ENCODE results near the gene TRIM6. TPM values are rescaled to one million over a fixed set of nuclear protein-coding genes. Genes with fewer than 3 reads are reported as not detected.
A peak's percentile ranks its signal among the peaks of the same experiment; 100 is the strongest.
"Not testable (repeated sequence)": the region's sequence is repeated elsewhere in the genome, so short reads cannot be mapped to it uniquely, and the experiment has no call there.

Gene TRIM6
- 1.7 and 2.9 TPM in 2 replicates for total RNA-seq (2014; rRNA removed)
- 0.72 TPM for polyA plus RNA-seq (2012)

DNA sequence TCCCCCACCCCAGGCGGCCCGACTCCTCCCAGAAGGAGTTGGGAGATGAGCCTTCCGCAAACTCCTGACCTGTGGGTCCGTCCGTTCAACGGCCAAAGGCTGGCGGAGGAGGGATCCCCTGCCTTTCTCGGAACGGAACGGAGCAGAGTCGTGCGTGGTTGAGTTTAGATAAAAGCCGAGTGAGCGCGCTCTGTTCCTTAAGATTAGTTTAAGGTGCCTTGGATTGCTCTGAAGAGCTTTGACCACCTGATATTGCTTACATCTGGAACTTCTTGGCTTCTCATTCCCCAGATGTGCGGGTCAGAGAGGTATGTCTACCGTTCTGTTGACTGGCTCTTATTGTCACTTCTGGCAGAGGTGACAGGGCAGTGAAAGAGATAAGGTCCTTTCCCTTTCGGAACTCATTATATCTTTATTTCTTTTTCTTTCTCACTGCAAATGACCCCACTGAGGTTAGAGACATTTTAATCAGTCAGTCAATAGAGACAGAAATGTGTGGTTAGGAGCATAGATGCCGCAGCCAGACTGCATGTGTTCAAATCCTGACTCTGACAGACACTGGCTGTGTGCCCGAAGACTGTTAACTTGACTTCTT is at the start of gene TRIM6:
TRIM6 (plus strand) TSS at position 31 of the 595 bp plus-strand sequence; CDS start at position 292, 261 bp downstream.
- DNase-seq (ENCODE audit: low read depth), result peak; percentile 24

GRCh38 chr11:5547982-5548381 is 48.5 kb upstream of the TRIM6 start:
- no peak for DNase-seq (ENCODE audit: low read depth)

- DNase-seq (ENCODE audit: low read depth), result no peak
These were observed 48.0 kb upstream of the TRIM6 start, which contains the start of gene OR52H1 for GRCh38 chr11:5548440-5548839. OR52H1 (minus strand) TSS chr11:5548540; CDS start chr11:5545505, 3,035 bp downstream.

DNA sequence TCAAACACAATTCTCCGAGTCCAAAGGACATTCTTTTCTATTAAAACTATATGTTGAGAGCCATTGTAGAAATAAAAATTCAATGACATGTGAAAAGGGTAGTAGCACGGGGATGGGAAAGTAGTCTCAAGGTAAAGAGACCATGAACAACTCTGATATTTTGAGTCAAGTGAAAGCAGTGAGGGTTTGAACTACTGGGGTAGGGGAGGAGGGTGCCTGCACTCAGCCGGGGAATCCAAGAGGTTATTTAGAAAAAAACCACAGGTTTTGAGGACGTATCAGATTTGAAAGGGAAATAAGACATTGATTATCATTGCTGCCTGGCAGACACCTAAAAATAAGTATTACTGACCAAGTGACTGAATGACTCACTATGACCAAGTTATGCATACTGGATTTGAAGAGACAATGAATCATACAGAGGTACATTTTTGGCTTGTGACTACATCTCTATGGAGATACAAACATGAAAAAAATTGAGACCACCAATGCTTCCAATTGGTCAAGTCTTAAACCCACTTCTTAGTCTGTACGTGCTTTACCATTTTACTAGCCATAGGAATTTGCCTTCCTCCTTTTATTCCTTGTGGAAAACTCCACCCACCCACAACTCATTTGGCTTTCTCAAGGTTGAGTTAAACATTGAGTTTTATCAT is 45.9 kb upstream of the TRIM6 start:
- peak; percentile 76 for DNase-seq (ENCODE audit: low read depth)

DNA sequence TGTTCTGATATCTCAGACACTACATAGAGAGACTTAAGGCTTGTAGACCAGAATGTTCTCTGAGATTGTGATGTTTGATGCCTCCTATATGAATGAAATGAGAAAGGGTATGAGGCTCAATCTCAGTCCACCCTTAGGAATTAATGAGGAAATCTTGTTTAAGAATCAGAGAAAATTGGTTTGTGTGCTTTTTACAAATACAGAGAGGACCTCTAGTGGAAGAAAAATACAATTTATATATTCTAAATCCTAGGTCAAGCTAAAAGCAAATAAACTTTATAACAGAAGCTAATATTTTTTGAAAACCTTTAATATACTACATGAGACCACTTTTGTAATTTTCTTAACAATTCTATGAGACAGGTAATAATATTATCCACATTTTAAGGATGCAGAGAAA is 43.1 kb upstream of the TRIM6 start:
- DNase-seq (ENCODE audit: low read depth), result peak; percentile 5

- no peak for DNase-seq (ENCODE audit: low read depth)
These were observed 39.7 kb upstream of the TRIM6 start for GRCh38 chr11:5556596-5557188.

DNA sequence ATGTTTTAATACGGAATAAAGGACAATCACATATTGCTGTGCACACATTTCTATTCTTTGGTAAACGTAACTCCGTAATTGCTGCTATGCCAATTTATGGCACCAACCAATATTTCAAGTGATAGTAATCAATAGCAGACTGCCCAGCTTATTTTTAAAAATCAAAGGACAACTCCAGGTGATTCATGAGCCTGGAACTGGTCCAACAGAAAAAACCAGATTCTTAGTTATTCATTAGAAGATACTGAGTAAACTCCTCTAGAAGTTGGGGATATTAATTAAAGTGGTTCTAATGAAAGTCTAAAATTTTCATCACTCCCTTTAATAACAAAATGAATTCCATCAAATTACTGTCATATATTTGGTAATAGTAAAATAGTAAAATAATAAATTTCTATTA is 38.7 kb upstream of the TRIM6 start:
- DNase-seq (ENCODE audit: low read depth), result no peak

DNA sequence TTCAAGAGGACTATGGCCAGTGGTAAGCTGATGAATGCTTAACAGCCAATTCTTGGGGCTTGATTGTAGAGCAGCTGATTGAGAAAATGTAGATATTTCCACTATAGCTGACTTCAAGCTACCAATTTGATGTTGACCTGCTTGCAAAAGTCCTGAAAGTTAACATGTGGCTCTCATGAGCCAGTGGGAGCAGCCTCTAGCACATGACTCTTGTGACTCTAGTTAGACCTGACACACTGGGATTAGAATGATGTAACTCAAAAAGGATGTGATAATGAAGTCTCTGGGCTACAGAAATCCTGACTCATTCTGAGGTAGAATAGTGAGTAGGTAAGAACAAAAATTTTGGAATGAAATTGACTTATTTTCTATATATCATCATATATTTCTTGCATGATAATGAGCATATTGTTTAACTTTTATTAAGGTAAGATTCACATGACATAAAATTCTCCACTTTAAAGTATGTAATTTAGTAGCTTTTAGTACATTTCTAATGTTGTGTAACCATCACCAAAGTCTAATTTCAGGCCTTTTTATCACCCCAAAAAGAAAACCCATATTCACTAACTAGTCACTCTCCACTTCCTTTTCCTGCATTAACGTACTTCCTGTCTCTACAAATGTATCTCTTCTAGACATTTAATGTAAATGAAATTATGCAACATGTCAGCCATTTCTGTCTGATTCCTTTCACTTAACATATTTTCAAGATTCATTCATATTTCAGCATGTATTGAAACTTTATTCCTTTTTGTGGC is 32.0 kb upstream of the TRIM6 start:
- DNase-seq (ENCODE audit: low read depth), result peak; percentile 2

DNA sequence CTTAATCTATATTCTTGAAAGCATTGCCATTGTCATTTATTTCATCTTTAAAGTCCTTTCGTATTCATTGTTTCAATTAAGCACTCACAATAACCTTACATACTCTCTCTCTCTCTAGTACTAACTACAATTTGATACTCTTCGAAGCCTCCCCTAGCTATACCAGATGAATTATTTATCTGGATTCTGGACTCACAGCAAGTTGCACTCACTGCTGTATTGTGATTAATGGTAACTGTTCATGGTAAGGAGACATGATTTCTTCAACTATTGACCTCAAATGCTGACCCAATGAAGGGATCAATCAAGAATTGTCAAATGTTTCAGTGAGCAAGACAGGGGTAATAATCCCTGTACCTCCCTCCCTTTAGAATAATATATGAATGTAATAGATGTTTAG is 21.8 kb upstream of the TRIM6 start:
- no peak for DNase-seq (ENCODE audit: low read depth)

GRCh38 chr11:5575152-5575551 is 21.3 kb upstream of the TRIM6 start:
- DNase-seq (ENCODE audit: low read depth), result no peak

- no peak for DNase-seq (ENCODE audit: low read depth)
These were observed 19.3 kb upstream of the TRIM6 start for GRCh38 chr11:5577101-5577500.

DNA sequence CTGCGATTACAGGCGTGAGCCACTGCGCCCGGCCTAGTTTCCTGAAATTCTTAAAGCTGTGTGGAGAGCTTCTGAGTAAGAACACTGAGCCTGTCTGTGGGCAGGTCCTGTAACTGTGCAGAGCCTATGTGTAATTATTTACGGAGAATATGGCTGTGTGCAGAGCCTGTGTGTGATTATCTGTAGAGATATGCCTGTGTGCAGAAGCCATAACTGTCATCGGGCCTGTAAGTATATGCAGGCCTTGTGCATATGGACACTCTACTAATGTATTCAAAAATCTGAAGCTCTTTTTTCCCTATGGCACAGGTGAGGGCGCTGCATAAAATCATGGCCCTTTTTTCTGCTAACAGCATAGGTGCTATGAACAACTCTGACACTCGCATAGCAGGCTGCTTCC is 15.9 kb upstream of the TRIM6 start, which contains the start of gene OR52B6:
OR52B6 (plus strand) TSS at position 301 of the 400 bp plus-strand sequence; CDS start at position 301, 0 bp downstream.
- DNase-seq (ENCODE audit: low read depth), result no peak

GRCh38 chr11:5581014-5581413 is 15.4 kb upstream of the TRIM6 start:
- no peak for DNase-seq (ENCODE audit: low read depth)

- DNase-seq (ENCODE audit: low read depth), result not testable (repeated sequence)
These were observed 12.0 kb upstream of the TRIM6 start for GRCh38 chr11:5584458-5584857.

- not testable (repeated sequence) for DNase-seq (ENCODE audit: low read depth)
These were observed 6.5 kb upstream of the TRIM6 start for GRCh38 chr11:5589906-5590305.

DNA sequence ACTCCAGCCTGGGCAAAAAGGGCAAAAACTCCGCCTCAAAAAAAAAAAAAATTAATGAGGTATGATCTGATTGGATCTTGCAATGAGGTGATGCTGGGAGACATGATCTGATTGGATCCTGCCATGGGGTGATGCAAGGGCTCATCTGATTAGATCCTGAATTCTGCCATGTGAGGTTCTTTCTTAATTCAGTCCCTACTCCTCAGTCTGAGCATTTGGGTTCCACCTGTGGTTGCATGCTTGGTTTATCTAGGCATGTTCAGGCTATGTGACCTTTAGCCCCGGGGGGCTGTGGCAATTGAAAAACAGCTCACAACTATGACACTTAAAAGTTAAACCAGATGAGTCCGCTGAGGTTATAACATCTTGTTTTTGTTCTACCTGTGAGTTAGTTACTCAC is 4.8 kb upstream of the TRIM6 start:
- no peak for DNase-seq (ENCODE audit: low read depth)

DNA sequence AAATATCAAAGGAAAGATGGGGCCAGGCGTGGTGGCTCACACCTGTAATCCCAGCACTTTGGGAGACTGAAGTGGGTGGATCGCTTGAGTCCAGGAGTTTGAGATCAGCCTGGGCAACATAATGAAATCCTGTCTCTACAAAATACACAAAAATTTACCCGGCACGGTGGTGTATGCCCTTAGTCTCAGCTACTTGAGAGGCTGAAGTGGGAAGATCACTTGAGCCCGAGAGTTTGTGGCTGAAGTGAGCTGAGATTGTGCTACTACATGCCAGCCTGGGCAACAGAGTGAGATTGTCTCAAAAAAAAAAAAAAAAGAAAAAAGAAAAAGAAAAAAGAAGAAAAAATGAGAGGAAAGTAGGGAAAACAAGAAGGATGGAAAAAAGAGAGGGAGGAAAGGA is 3.8 kb upstream of the TRIM6 start:
- no peak for DNase-seq (ENCODE audit: low read depth)

DNA sequence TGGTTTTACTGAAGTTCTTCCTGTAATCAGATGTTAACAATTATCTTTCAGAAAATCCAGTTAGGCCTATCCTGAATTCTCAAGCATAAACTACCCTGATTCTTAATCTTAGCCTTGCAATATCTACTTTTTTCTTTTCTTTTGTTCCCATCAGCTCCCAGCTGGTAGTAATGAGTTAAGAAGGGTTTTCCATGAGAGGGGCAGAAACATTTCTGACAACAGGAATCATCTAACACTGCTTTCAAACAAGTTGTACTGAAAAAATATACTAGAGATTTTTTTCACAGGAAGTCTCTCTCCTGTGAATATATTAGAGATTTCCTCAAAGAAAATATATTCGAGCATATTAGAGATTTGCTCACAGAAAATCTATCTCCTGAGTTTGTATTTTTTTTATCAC is 3.3 kb upstream of the TRIM6 start:
- DNase-seq (ENCODE audit: low read depth), result no peak

DNA sequence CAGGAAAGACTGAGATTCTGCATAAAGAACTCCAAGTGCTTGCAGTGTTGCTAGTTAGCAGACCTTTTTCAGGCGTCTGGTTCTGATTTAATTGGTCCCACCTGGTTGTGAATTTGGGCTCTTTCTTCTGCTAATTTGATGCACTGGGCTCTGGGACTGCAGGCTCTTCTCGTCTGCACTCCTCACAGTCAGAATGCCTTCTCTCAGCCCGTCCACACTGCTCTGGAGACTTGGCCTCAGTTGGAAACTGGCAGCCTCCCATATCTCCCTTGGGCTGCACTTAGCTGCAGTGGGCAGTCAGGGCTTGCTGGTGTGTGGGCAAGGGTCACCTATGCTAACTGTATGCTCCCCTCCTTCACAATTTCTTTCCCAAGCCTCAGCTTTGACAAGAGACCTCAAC is 1.5 kb downstream of the TRIM6 start:
- no peak for DNase-seq (ENCODE audit: low read depth)

DNA sequence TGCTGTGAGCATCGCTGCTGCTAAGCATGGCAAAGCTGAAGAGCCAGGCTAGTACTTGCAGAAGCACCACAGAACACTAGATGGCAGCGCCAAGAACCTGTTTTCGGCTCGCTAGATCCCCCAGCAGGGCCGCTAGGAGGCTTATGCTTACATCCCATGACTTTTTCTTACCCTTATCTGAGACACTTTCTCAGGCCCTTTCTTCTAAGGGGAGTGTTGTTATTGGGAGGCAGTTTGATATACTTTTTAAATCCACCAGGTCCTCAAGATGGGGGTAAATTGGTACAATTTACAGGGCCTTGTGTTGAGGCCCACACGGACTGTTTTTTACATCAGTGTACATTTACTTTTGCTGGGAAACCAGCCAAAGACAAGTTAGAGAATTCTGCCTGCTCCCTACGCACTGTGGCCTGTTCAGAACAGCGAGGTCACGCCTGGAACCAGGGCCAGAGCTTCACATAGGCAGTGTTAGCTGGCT is 4.0 kb downstream of the TRIM6 start:
- peak; percentile 63 for DNase-seq (ENCODE audit: low read depth)

DNA sequence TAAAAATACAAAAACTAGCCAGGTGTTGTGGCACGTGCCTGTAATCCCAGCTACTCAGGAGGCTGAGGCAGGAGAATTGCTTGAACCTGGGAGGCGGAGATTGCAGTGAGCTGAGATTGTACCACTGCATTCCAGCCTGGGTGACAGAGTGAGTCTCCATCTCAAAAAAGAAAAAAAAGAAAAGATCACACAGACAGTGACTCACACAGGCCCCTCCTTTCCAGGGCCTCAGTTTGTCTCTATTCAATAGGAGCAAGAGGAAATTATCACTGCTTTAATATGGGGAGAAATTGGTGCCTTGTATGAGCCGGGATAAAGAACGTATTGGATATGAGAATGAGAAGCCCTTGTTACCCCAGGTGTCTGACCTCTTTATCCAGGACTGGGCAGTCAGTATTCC is 6.4 kb downstream of the TRIM6 start:
- not testable (repeated sequence) for DNase-seq (ENCODE audit: low read depth)

DNA sequence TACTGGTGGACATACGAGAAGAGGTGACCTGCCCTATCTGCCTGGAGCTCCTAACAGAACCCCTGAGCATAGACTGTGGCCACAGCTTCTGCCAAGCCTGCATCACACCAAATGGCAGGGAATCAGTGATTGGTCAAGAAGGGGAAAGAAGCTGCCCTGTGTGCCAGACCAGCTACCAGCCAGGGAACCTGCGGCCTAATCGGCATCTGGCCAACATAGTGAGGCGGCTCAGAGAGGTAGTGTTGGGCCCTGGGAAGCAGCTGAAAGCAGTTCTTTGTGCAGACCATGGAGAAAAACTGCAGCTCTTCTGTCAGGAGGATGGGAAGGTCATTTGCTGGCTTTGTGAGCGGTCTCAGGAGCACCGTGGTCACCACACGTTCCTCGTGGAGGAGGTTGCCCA is 6.9 kb downstream of the TRIM6 start:
- DNase-seq (ENCODE audit: low read depth), result no peak

Data from LHCN-M2 (cell line).